Thymus (tissue), 11 donors: Measurements from ENCODE around the gene RHEB. TPM values are rescaled to one million over a fixed set of nuclear protein-coding genes. Genes with fewer than 3 reads are reported as not detected.

Source experiments
- DNase-seq, 9 donors: peaks; one replicate each; pipeline ENCODE4 v3.0.0-alpha.2; 2013; ENCODE audit warnings: low spot score in 9 of 9, low read depth in 6 of 9, missing footprints in 1 of 9
- H3K27ac ChIP-seq, 2 donors: one replicate each; pipeline ENCODE4 v1.5.1; 2013; ENCODE audit warnings: control low read depth in 1 of 2, low read depth in 1 of 2, low read length in 1 of 2, mild to moderate bottlenecking in 1 of 2, moderate library complexity in 1 of 2
- H3K27me3 ChIP-seq, 2 donors: one replicate each; pipeline ENCODE4 v1.5.1; 2013; ENCODE audit warnings: low read length in 1 of 2; ENCODE audit not compliant: control insufficient read depth in 2 of 2, insufficient read depth in 1 of 2
- H3K36me3 ChIP-seq, 2 donors: one replicate each; pipeline ENCODE4 v1.5.1; 2013; ENCODE audit warnings: low read length in 1 of 2, mild to moderate bottlenecking in 1 of 2, moderate library complexity in 1 of 2; ENCODE audit not compliant: control insufficient read depth in 2 of 2, insufficient read depth in 2 of 2
- H3K4me1 ChIP-seq, 2 donors: one replicate each; pipeline ENCODE4 v1.5.1; 2013; ENCODE audit warnings: low read length in 2 of 2; ENCODE audit not compliant: control insufficient read depth in 2 of 2, insufficient read depth in 2 of 2
- H3K4me3 ChIP-seq, 2 donors: one replicate each; pipeline ENCODE4 v1.5.1; 2013; ENCODE audit warnings: low read length in 2 of 2, control low read depth in 1 of 2, mild to moderate bottlenecking in 1 of 2
- H3K9me3 ChIP-seq, 2 donors: one replicate each; pipeline ENCODE4 v1.5.1; 2013; ENCODE audit warnings: low read length in 1 of 2, mild to moderate bottlenecking in 1 of 2; ENCODE audit not compliant: control insufficient read depth in 2 of 2, insufficient read depth in 1 of 2
- WGBS: extraction: QIAGEN DNeasy Blood & Tissue Kit; methylation state at CpG from one replicate; pipeline ENCODE4 v1.1.7; 2013; 5-methylcytosine and 5-hydroxymethylcytosine counted together
- polyA plus RNA-seq: library from polyadenylated mRNA; stranded (reverse); fragments of 200-250 nt; gene quantifications from one replicate; pipeline ENCODE4 v1.2.3, GENCODE V29; 2013
- total RNA-seq: library from RNA; stranded (reverse); fragments of 120-200 nt; gene quantifications from one replicate; pipeline ENCODE4 v1.2.4, GENCODE V29; 2013
- donor health status: healthy.

Gene RHEB
- total and polyA plus RNA-seq, 2 donors, result 90.8 to 115 TPM

GRCh38 chr7:151552352-151553028 lies 32.8 kb upstream of the RHEB start:
- Histone ChIP-seq H3K4me1 (no peaks in the 10 kb centered on the region), H3K27ac (no peak overlapping the region), H3K27me3 (peaks cover 0 to 3% of the 10 kb centered on the region in 2 donors), H3K9me3 (no peaks in the 10 kb centered on the region), H3K4me3 (no peak overlapping the region), H3K36me3 (peaks cover 0 to 3% of the 10 kb centered on the region in 2 donors)
- WGBS, result 64% methylated on average over 10 of the region's 10 CpGs
- no peak for DNase-seq

GRCh38 chr7:151551820-151552219 lies 32.1 kb upstream of the RHEB start:
- 96% methylated on average over 7 of the region's 7 CpGs for WGBS
- Histone ChIP-seq H3K9me3 (no peaks in the 10 kb centered on the region), H3K4me3 (no peak overlapping the region), H3K4me1 (no peaks in the 10 kb centered on the region), H3K27me3 (peaks cover 0 to 3% of the 10 kb centered on the region in 2 donors), H3K36me3 (no peaks in the 10 kb centered on the region), H3K27ac (no peak overlapping the region)
- no peak for DNase-seq

- Histone ChIP-seq H3K4me1 (no peaks in the 10 kb centered on the region), H3K36me3 (no peaks in the 10 kb centered on the region), H3K27me3 (peaks cover 2 to 3% of the 10 kb centered on the region in 2 donors), H3K9me3 (peaks cover 0 to 2% of the 10 kb centered on the region in 2 donors), H3K27ac (no peak overlapping the region), H3K4me3 (no peak overlapping the region)
- 46% methylated on average over 3 of the region's 3 CpGs for WGBS
- no peak for DNase-seq
Observed at GRCh38 chr7:151550656-151551286, 31.1 kb upstream of the RHEB start.

- peaks cover 0 to 2% of the 10 kb centered on the region in 2 donors for H3K9me3 ChIP-seq
- no peak overlapping the region for H3K4me3 ChIP-seq
- peaks cover 2 to 3% of the 10 kb centered on the region in 2 donors for H3K27me3 ChIP-seq
- no peaks in the 10 kb centered on the region for H3K36me3 ChIP-seq
- WGBS, result 96% methylated on average over 6 of the region's 6 CpGs
- no peak overlapping the region for H3K27ac ChIP-seq
- DNase-seq, result no peak
- no peaks in the 10 kb centered on the region for H3K4me1 ChIP-seq
Observed at GRCh38 chr7:151549644-151550043, 29.9 kb upstream of the RHEB start.

- Histone ChIP-seq H3K27ac (no peak overlapping the region), H3K4me3 (no peak overlapping the region), H3K4me1 (no peaks in the 10 kb centered on the region), H3K27me3 (peaks cover 2 to 3% of the 10 kb centered on the region in 2 donors), H3K36me3 (no peaks in the 10 kb centered on the region), H3K9me3 (peaks cover 0 to 2% of the 10 kb centered on the region in 2 donors)
- WGBS, result 95% methylated on average over 7 of the region's 7 CpGs
- DNase-seq, result no peak
Observed at GRCh38 chr7:151549083-151549482, 29.4 kb upstream of the RHEB start.

- no peak overlapping the region for H3K27ac ChIP-seq
- H3K27me3 ChIP-seq, result peaks cover 2% of the 10 kb centered on the region in 2 donors
- no peaks in the 10 kb centered on the region for H3K36me3 ChIP-seq
- no peaks in the 10 kb centered on the region for H3K4me1 ChIP-seq
- no peak for DNase-seq
- H3K9me3 ChIP-seq, result peaks cover 0 to 2% of the 10 kb centered on the region in 2 donors
- no peak overlapping the region for H3K4me3 ChIP-seq
Observed at GRCh38 chr7:151544183-151544582, 24.5 kb upstream of the RHEB start.

- no peaks in the 10 kb centered on the region for H3K36me3 ChIP-seq
- no peak overlapping the region for H3K4me3 ChIP-seq
- DNase-seq, result no peak
- 96% methylated on average over 6 of the region's 6 CpGs for WGBS
- peaks cover 2% of the 10 kb centered on the region in 2 donors for H3K27me3 ChIP-seq
- H3K27ac ChIP-seq, result no peak overlapping the region
- H3K9me3 ChIP-seq, result peaks cover 0 to 2% of the 10 kb centered on the region in 2 donors
- peaks cover 0 to 5% of the 10 kb centered on the region in 2 donors for H3K4me1 ChIP-seq
Observed at GRCh38 chr7:151542606-151543130, 23.0 kb upstream of the RHEB start.

GRCh38 chr7:151541709-151542499 lies 22.2 kb upstream of the RHEB start:
- Histone ChIP-seq H3K27me3 (peaks cover 2% of the 10 kb centered on the region in 2 donors), H3K9me3 (peaks cover 0 to 2% of the 10 kb centered on the region in 2 donors), H3K36me3 (no peaks in the 10 kb centered on the region), H3K4me3 (no peak overlapping the region), H3K4me1 (peaks cover 0 to 7% of the 10 kb centered on the region in 2 donors), H3K27ac (no peak overlapping the region)
- DNase-seq, result no peak
- 93% methylated on average over 17 of the region's 17 CpGs for WGBS

GRCh38 chr7:151540146-151540545 lies 20.5 kb upstream of the RHEB start:
- peaks cover 0 to 2% of the 10 kb centered on the region in 2 donors for H3K27me3 ChIP-seq
- no peak for DNase-seq
- 97% methylated on average over 4 of the region's 4 CpGs for WGBS
- H3K4me3 ChIP-seq, result no peak overlapping the region
- no peaks in the 10 kb centered on the region for H3K36me3 ChIP-seq
- peaks cover 0 to 7% of the 10 kb centered on the region in 2 donors for H3K4me1 ChIP-seq
- no peak overlapping the region for H3K27ac ChIP-seq
- H3K9me3 ChIP-seq, result no peaks in the 10 kb centered on the region
